GM06990 (cell line): Measurements from ENCODE around the gene GCAT.
A peak's percentile ranks its signal among the peaks of the same experiment; 100 is the strongest.

Experiments used
- DNase-seq: peaks from one replicate; pipeline ENCODE4 v3.0.0-alpha.2; 2011; ENCODE audit not compliant: insufficient read length; ENCODE audit errors: extremely low read depth
- H3K27me3 ChIP-seq: replicated peaks from 2 replicates; pipeline ENCODE4 v1.6.0; 2011; ENCODE audit warnings: low read length; ENCODE audit not compliant: control insufficient read depth, insufficient read depth
- H3K36me3 ChIP-seq: 2 replicates; pipeline ENCODE4 v1.5.1; 2011; ENCODE audit warnings: low read length; ENCODE audit not compliant: control insufficient read depth, insufficient read depth
- H3K4me3 ChIP-seq: replicated peaks from 2 replicates; pipeline ENCODE4 v1.5.1; 2011; ENCODE audit warnings: low read depth, mild to moderate bottlenecking, control low read depth, low read length
- CTCF ChIP-seq: IDR thresholded peaks from 2 replicates; pipeline ENCODE4 v1.5.1; 2011; ENCODE audit warnings: low read length, control low read depth, mild to moderate bottlenecking, inconsistent platforms; ENCODE audit not compliant: insufficient read depth, poor library complexity, severe bottlenecking

The GCAT gene

GRCh38 chr22:37807410-37808293, at the start of gene GCAT:
Gene GCAT (plus strand): TSS chr22:37807934. CDS start chr22:37807968, 34 bp downstream.
- DNase-seq = peak; percentile 98
- H3K4me3 ChIP-seq = peak within 1 kb of the TSS; percentile 76
- peaks cover 10% of the 10 kb centered on the region; the same call in 1 of the 2 replicates for H3K27me3 ChIP-seq
- no peaks in the 10 kb centered on the region for H3K36me3 ChIP-seq
- TF ChIP-seq CTCF = no peak

GRCh38 chr22:37758694-37759093, 49.0 kb upstream of the GCAT start:
- H3K36me3 ChIP-seq = peaks cover 21% of the 10 kb centered on the region
- no peak for TF ChIP-seq CTCF
- no peak overlapping the region for H3K4me3 ChIP-seq
- H3K27me3 ChIP-seq = no peaks in the 10 kb centered on the region
- DNase-seq = no peak

- peaks cover 18% of the 10 kb centered on the region for H3K36me3 ChIP-seq
- no peak overlapping the region for H3K4me3 ChIP-seq
- H3K27me3 ChIP-seq = no peaks in the 10 kb centered on the region
- no peak for TF ChIP-seq CTCF
- DNase-seq = no peak
These were observed 48.5 kb upstream of the GCAT start for GRCh38 chr22:37759281-37759680.

GRCh38 chr22:37760152-37760551, 47.6 kb upstream of the GCAT start:
- Histone ChIP-seq H3K36me3 (peaks cover 15% of the 10 kb centered on the region), H3K27me3 (no peaks in the 10 kb centered on the region), H3K4me3 (no peak overlapping the region)
- TF ChIP-seq CTCF = no peak
- no peak for DNase-seq

GRCh38 chr22:37762389-37762836, 45.3 kb upstream of the GCAT start:
- H3K27me3 ChIP-seq = no peaks in the 10 kb centered on the region
- H3K4me3 ChIP-seq = no peak overlapping the region
- H3K36me3 ChIP-seq = peaks cover 17% of the 10 kb centered on the region
- no peak for TF ChIP-seq CTCF
- DNase-seq = no peak

- Histone ChIP-seq H3K4me3 (no peak overlapping the region), H3K27me3 (no peaks in the 10 kb centered on the region), H3K36me3 (peaks cover 16% of the 10 kb centered on the region)
- no peak for TF ChIP-seq CTCF
- DNase-seq = no peak
These were observed 44.7 kb upstream of the GCAT start for GRCh38 chr22:37763012-37763411.
